MM.1S (cell line): ENCODE results near the gene MALRD1.

Experiments used
- DNase-seq: peaks from one replicate; pipeline ENCODE4 v3.0.0-alpha.2; 2015
- H2AFZ ChIP-seq: fragments of 300-600 bp; sonication (generic); 2 replicates; pipeline ENCODE4 v1.6.0; 2016; ENCODE audit warnings: antibody characterized with exemption, low read length
- H3F3A ChIP-seq: fragments of 300-600 bp; sonication (generic); 2 replicates; pipeline ENCODE4 v1.6.1; 2016; ENCODE audit warnings: mild to moderate bottlenecking, antibody characterized with exemption, low read length, moderate library complexity, mixed read lengths; ENCODE audit not compliant: insufficient read depth
- H3K27ac ChIP-seq: fragments of 300-600 bp; sonication (generic); 2 replicates; pipeline ENCODE4 v1.5.1; 2016; ENCODE audit warnings: mild to moderate bottlenecking, low read length
- H3K27me3 ChIP-seq: fragments of 300-600 bp; sonication (generic); replicated peaks from 2 replicates; pipeline ENCODE4 v1.6.0; 2016; ENCODE audit warnings: low read length; ENCODE audit not compliant: insufficient read depth
- H3K36me3 ChIP-seq: fragments of 300-600 bp; sonication (generic); replicated peaks from 2 replicates; pipeline ENCODE4 v1.6.1; 2016; ENCODE audit warnings: mild to moderate bottlenecking, low read length, mixed read lengths; ENCODE audit not compliant: insufficient read depth
- H3K4me1 ChIP-seq: fragments of 300-600 bp; sonication (generic); 2 replicates; pipeline ENCODE4 v1.6.1; 2016; ENCODE audit warnings: low read length, mixed read lengths
- H3K4me2 ChIP-seq: fragments of 300-600 bp; sonication (generic); 2 replicates; pipeline ENCODE4 v1.6.0; 2016; ENCODE audit warnings: low read depth, low read length
- H3K4me3 ChIP-seq: fragments of 300-600 bp; sonication (generic); 2 replicates; pipeline ENCODE4 v1.5.1; 2016; ENCODE audit warnings: low read length, mixed read lengths
- H3K79me2 ChIP-seq: fragments of 300-600 bp; sonication (generic); 2 replicates; pipeline ENCODE4 v1.6.1; 2016; ENCODE audit warnings: mixed run types, low read length, mixed read lengths
- H3K9ac ChIP-seq: fragments of 300-600 bp; sonication (generic); 2 replicates; pipeline ENCODE4 v1.6.1; 2016; ENCODE audit warnings: low read length, mixed read lengths
- H3K9me2 ChIP-seq: fragments of 300-600 bp; sonication (generic); replicated peaks from 2 replicates; pipeline ENCODE4 v1.6.1; 2016; ENCODE audit warnings: mild to moderate bottlenecking, low read length, mixed read lengths; ENCODE audit not compliant: insufficient read depth
- H3K9me3 ChIP-seq: fragments of 300-600 bp; sonication (generic); replicated peaks from 2 replicates; pipeline ENCODE4 v1.6.1; 2016; ENCODE audit warnings: mild to moderate bottlenecking, low read length, mixed read lengths; ENCODE audit not compliant: insufficient read depth
- H4K20me1 ChIP-seq: fragments of 300-600 bp; sonication (generic); 2 replicates; pipeline ENCODE4 v1.6.1; 2016; ENCODE audit warnings: mild to moderate bottlenecking, low read length, moderate library complexity, mixed read lengths; ENCODE audit not compliant: insufficient read depth
- EZH2 ChIP-seq: fragments of 300-600 bp; sonication (generic); optimal IDR thresholded peaks from 2 replicates; pipeline ENCODE3; 2017; ENCODE audit warnings: low read depth, mild to moderate bottlenecking, antibody characterized with exemption, low read length, mixed read lengths
- EZH2phosphoT487 ChIP-seq: fragments of 300-600 bp; sonication (generic); IDR thresholded peaks from 2 replicates; pipeline ENCODE4 v1.6.1; 2018; ENCODE audit warnings: antibody characterized with exemption, low read length
- TF ChIP-seq, protein P1 (sequence below): fragments of 300-600 bp; sonication (generic); IDR thresholded peaks from 2 replicates; pipeline ENCODE4 v1.5.1; 2016; ENCODE audit warnings: antibody characterized with exemption, low read length, mixed read lengths

MALRD1 gene

DNA sequence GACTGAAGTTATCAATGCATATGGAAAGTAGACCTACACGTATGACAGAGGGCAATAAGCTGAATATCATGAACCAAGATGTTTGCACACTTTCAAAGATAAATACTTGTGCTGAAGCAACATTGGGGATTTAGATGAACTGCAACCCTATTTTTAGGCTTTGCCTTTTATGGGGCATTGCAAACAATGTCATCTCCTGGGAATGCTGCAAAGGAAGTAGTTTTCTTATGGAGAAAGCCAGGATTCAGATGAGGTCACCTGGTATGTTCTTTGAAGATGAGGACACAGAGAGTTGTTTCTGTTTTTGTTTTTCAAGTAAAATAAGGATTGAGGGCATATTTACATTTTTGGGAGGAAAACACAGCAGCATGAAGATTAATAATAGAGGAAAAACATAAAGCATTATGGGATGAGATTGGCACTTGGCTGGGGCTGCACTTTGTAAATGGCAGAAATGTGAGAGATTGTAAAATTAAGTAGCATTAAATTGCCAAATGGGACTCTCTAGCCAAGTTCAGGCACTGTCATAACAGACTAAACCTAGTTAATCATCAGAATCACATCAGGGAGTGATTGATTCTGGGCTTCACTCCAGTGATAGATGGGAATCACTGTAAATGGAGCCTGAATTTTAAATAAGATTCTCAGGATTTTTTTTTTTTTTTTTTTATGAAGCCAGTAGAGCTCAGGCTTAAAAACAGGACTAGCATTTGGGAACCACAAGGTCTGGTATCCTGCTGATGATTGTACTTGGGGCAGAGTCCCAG lies 63.1 kb downstream of the MALRD1 start:
- H3K27ac ChIP-seq = no peak overlapping the region
- H4K20me1 ChIP-seq = no peaks in the 10 kb centered on the region
- no peak overlapping the region for H3K9ac ChIP-seq
- H3K9me3 ChIP-seq = no peaks in the 10 kb centered on the region
- H3K4me2 ChIP-seq = no peak overlapping the region
- H3K4me3 ChIP-seq = no peak overlapping the region
- no peaks in the 10 kb centered on the region for H3K4me1 ChIP-seq
- no peaks in the 10 kb centered on the region for H3K9me2 ChIP-seq
- H3K27me3 ChIP-seq = no peaks in the 10 kb centered on the region
- H3F3A ChIP-seq = no peaks in the 10 kb centered on the region
- TF ChIP-seq, protein P1, sequence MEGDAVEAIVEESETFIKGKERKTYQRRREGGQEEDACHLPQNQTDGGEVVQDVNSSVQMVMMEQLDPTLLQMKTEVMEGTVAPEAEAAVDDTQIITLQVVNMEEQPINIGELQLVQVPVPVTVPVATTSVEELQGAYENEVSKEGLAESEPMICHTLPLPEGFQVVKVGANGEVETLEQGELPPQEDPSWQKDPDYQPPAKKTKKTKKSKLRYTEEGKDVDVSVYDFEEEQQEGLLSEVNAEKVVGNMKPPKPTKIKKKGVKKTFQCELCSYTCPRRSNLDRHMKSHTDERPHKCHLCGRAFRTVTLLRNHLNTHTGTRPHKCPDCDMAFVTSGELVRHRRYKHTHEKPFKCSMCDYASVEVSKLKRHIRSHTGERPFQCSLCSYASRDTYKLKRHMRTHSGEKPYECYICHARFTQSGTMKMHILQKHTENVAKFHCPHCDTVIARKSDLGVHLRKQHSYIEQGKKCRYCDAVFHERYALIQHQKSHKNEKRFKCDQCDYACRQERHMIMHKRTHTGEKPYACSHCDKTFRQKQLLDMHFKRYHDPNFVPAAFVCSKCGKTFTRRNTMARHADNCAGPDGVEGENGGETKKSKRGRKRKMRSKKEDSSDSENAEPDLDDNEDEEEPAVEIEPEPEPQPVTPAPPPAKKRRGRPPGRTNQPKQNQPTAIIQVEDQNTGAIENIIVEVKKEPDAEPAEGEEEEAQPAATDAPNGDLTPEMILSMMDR = no peak
- TF ChIP-seq EZH2phosphoT487 (no peak), EZH2 (no peak)
- H3K79me2 ChIP-seq = no peaks in the 10 kb centered on the region
- H3K36me3 ChIP-seq = no peaks in the 10 kb centered on the region
- no peak for DNase-seq
- H2AFZ ChIP-seq = no peak overlapping the region

DNA sequence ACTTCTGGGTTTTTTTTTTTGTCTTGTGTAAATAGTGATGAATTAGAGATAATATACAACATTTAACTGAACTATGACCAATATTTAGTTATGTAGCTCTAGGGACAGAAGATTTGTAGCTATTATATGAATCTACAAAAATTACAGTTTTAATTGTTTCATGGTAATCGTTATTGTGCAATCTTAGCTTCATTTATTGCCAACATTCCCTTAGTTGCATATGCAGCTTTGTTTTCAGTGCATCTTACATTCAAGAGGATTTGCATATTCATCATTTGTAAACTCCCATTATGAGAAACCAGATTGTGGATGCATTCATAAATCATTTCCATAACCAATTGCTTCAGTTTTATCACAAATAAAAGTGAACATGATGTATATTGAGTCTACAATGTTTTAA lies 68.8 kb downstream of the MALRD1 start:
- no peaks in the 10 kb centered on the region for H3F3A ChIP-seq
- H3K4me1 ChIP-seq = no peaks in the 10 kb centered on the region

DNA sequence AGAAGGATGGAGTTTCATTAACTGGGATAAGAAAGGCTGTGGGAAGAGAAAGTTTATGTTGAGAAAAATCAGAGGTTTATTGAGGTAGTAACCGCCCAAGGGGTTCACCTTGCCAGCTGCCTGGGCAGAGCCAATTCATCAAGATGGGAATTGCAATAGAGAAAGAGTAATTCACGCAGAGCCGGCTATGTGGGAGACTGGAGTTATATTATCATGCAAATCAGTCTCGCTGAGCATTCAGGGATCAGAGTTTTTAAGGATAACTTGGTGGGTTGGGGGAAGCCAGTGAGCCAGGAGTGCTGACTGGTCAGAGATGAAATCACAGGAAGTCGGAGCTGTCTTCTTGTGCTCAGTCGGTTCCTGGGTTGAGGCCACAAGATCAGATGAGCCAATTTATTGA lies 70.6 kb downstream of the MALRD1 start:
- Histone ChIP-seq H3F3A (no peaks in the 10 kb centered on the region), H4K20me1 (no peaks in the 10 kb centered on the region), H2AFZ (no peak overlapping the region), H3K79me2 (no peaks in the 10 kb centered on the region), H3K4me1 (no peaks in the 10 kb centered on the region), H3K27me3 (no peaks in the 10 kb centered on the region), H3K9me3 (no peaks in the 10 kb centered on the region), H3K9ac (no peak overlapping the region), H3K36me3 (no peaks in the 10 kb centered on the region), H3K9me2 (no peaks in the 10 kb centered on the region), H3K4me3 (no peak overlapping the region), H3K27ac (no peak overlapping the region), H3K4me2 (no peak overlapping the region)
- no peak for TF ChIP-seq EZH2
- TF ChIP-seq, protein P1 = no peak
- TF ChIP-seq EZH2phosphoT487 = no peak
- DNase-seq = no peak

More for the DNA sequence above, 68.8 kb downstream of the MALRD1 start:
- no peaks in the 10 kb centered on the region for H3K9me2 ChIP-seq
- no peaks in the 10 kb centered on the region for H4K20me1 ChIP-seq
- no peak overlapping the region for H3K9ac ChIP-seq
- no peak for DNase-seq
- H3K36me3 ChIP-seq = no peaks in the 10 kb centered on the region
- H3K9me3 ChIP-seq = no peaks in the 10 kb centered on the region
- H2AFZ ChIP-seq = no peak overlapping the region
- H3K27ac ChIP-seq = no peak overlapping the region
- H3K4me3 ChIP-seq = no peak overlapping the region
- no peak for TF ChIP-seq EZH2phosphoT487
- TF ChIP-seq EZH2 = no peak
- TF ChIP-seq, protein P1 = no peak
- H3K79me2 ChIP-seq = no peaks in the 10 kb centered on the region
- no peak overlapping the region for H3K4me2 ChIP-seq
- no peaks in the 10 kb centered on the region for H3K27me3 ChIP-seq
